Measurements from ENCODE around the gene ZNF281.

- TF ChIP-seq CTCF (optimal IDR thresholded peaks at IDR 0.05 in 1 of 3, IDR thresholded peaks at IDR 0.05 in 1 of 3, conservative IDR thresholded peaks at IDR 0.05 in 1 of 3; ENCODE audit: extremely low read depth in 1 of 3, insufficient read depth in 2 of 3, low read length in 3 of 3) (no peak), EZH2 (IDR thresholded peaks at IDR 0.05; ENCODE audit: low read length) (no peak)
Observed at GRCh38 chr1:200359610-200360163, 50.1 kb downstream of the ZNF281 start.
